SKM-1 (cell line): ENCODE results near the gene ATOSB.

ENCODE experiments used
- DNase-seq: peaks from one replicate; lab custom pipeline; 2025; ENCODE audit not compliant: unreplicated experiment; lab: John Stamatoyannopoulos, UW

Gene ATOSB

DNA sequence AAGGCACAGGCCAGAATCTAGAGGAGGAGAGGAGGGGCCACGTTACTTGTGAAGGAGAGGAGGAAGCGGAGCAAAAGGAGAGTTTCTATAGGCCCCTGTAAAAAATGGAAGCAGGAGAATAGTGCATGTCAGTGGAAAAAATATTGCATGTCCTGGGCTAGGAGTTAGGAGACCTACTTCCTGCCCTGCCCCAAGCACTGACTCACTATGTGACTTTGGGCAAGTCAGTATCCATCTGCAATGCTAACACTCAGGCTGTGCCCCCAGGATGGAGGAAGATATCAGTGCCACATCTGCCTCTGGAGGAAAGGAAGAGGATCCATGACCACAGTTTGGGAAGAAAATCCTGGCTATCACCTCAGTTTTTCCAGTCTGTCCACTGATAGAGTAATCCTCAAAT, 26.2 kb downstream of the ATOSB start:
- DNase-seq: no peak

DNA sequence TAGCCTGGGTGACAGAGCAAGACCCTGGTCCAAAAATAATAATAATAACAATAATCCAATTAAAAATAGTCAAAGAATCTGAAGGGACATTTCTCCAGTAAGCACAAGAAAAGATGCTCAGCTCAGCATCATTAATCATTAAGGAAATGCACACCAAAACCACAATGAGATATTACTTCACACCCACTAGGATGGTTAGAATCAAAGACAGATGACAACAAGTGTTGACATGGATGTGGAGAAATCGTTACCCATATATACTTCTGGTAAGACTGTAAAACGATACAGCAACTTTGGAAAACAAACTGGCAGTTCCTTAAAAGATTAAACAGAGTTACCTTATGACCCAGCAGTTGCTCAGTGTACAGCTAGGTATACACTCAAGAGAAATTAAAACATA, 30.6 kb downstream of the ATOSB start:
- no peak for DNase-seq

- DNase-seq: peak; percentile 85
Observed at GRCh38 chr9:35079426-35080341, 36.0 kb downstream of the ATOSB start, which contains the start of gene FANCG. FANCG (minus strand) TSS chr9:35079942; CDS start chr9:35079524, 418 bp downstream.

GRCh38 chr9:35079041-35079425, 36.6 kb downstream of the ATOSB start:
- DNase-seq: no peak

DNA sequence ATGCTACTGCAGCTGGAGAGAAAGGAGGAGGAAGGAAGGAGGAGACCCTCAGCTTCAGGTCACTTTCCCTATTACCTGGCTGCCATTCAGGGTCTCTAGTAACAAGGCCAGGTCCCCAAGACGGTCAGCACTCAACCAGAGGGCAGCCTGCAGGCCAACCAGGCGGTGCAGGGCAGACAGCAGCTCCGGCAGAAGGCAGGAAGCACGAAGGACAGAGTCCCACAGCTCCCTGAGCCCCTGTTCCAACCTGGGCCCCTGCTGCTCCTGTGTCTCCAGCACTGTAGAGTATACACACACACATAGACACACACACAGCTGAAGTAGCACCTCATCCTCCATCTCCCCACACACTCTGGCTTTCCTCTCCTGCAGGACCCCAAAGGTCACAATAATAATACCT, 37.6 kb downstream of the ATOSB start:
- no peak for DNase-seq

DNA sequence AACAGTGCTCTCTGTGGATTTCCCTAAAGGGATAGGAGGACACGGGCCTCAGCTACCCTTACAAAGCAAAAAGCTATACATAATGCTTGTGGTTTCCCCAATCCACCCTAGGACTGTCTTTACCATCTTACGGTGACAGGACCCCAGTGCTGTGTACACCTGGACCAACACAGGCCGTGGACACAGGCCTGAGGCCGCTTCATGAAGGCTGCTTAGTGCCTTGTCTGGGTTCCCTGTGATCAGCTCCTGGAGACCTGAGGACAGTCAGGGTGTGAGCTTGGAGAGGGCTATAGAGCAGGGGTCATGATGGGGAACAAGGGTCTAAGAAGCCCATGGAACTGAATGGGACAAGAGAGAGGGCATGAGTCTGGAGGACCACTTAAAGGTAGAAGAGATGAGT, 38.8 kb downstream of the ATOSB start:
- no peak for DNase-seq

DNA sequence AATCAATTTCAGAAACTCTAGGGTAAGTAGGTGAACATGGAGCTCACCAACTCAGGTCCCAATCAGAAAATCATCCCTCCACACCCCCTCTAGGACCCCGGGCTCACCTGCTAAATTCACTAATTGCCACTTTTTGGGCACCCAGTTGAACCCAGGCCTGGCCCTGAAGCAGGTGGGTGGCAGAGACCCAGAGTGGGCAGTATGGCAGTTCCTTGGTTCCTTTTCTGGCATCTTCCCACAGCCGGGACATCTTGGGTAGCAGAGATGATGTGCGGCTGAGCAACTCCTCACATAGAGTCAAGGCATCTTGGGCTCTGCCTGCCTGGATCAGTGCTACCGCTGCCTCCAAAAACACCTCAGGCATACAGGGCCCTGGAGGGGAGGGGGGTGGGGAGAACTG, 40.3 kb downstream of the ATOSB start:
- DNase-seq: no peak

- no peak for DNase-seq
Observed at GRCh38 chr9:35074791-35075190, 40.9 kb downstream of the ATOSB start.

DNA sequence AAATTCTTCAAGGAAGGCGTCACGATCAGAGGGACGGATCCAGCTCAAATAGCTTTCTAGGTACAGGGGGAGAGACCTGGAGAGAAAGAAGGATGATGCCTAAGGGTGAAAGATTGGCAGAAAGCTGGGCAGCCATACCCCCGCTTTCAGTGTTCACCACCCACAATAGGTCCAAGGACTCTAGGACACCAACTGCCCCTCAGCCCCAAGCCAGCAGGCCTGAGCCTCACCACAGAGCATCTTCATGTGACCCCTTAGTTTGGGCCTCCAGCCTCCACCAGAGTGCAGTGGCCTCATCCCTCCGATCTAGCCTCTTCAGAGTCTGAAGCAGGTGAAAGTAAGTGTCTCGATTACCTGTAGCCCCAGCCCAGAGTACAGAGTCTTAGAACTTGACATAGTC, 41.5 kb downstream of the ATOSB start:
- DNase-seq: no peak

GRCh38 chr9:35073279-35073612, 42.4 kb downstream of the ATOSB start:
- DNase-seq: no peak

GRCh38 chr9:35072461-35073278, 43.0 kb downstream of the ATOSB start, which contains the start of gene VCP:
VCP (minus strand) TSS chr9:35072625; CDS start chr9:35072353, 272 bp downstream.
- DNase-seq: peak; percentile 97

- peak; percentile 72 for DNase-seq
Observed at GRCh38 chr9:35071814-35072460, 43.7 kb downstream of the ATOSB start.

GRCh38 chr9:35070823-35071813, 44.5 kb downstream of the ATOSB start:
- DNase-seq: no peak

- DNase-seq: no peak
Observed at GRCh38 chr9:35069020-35069419, 46.6 kb downstream of the ATOSB start.

- DNase-seq: no peak
Observed at GRCh38 chr9:35067056-35067455, 48.6 kb downstream of the ATOSB start.

DNA sequence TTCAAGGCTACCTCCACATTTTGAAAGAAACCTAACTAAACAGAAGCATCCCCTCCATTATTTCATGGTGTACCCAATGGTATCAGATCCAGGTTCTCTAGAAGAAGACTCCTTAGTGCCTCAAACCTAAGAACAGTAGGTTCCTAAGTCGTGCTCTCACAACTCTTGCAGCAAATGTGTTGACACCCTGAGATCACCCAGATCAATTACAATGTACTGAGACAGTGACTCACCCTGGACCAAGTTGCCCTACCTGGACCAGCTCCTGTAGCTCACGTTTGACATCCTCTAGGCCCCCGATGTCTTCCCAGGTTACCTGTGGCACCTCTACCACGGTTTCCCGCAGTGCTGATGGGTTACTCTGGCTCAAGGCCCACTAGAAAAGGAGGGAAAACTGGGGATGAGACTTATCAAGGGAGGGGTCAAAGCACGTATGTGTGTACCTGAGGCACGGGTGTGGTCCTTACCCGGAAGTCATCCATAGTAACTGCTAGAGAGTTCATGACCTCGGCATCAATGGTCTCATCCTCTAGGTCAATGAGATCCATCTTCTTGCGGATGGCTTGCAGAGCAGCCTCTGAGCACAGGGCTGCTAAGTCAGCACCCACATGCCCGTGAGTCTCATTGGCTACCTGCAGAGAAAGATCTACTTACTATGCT, 55.0 kb downstream of the ATOSB start:
- no peak for DNase-seq

- no peak for DNase-seq
Observed at GRCh38 chr9:35059438-35059837, 56.2 kb downstream of the ATOSB start.

GRCh38 chr9:35057271-35057620, 58.4 kb downstream of the ATOSB start:
- DNase-seq: no peak

GRCh38 chr9:35056571-35057270, 58.9 kb downstream of the ATOSB start:
- DNase-seq: no peak
